Measurements from ENCODE around the gene EXOC3L2.
A peak's percentile ranks its signal among the peaks of the same experiment; 100 is the strongest.
"Not testable (repeated sequence)": the region's sequence is repeated elsewhere in the genome, so short reads cannot be mapped to it uniquely, and the experiment has no call there.

The EXOC3L2 gene

GRCh38 chr19:45254044-45254531 is 8.9 kb upstream of the EXOC3L2 start:
- DNase-seq: no peak

DNA sequence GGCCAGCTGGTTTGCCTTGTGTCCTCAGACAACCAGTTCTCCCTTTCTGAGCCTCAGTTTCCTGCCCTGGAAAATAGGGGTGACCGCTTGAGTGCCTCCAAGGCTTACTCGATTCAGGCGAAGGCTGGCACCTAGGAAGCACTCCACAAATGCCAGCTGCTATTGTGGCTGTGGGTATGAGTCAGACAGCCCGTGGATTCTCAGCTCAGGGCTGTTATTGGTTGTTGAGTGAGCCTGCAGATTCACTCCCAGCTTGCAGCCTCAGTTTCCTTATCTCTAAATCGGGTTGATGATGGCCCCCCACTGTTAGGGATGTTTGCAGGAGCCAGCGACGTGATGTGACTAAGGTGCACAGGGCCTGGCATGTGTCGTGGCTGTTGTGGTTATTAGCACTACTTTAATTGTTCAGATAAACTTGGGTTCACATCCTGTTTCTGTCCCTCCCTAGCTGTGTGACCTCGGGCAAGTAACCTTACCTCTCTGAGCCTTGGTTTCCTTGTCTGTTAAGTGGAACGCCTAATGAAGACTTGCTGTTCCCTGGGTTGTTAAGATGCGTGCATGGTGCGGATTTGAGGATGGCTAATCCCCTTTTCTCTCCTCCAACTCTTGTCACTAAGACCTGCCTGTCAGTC is 8.3 kb upstream of the EXOC3L2 start:
- no peak for DNase-seq

DNA sequence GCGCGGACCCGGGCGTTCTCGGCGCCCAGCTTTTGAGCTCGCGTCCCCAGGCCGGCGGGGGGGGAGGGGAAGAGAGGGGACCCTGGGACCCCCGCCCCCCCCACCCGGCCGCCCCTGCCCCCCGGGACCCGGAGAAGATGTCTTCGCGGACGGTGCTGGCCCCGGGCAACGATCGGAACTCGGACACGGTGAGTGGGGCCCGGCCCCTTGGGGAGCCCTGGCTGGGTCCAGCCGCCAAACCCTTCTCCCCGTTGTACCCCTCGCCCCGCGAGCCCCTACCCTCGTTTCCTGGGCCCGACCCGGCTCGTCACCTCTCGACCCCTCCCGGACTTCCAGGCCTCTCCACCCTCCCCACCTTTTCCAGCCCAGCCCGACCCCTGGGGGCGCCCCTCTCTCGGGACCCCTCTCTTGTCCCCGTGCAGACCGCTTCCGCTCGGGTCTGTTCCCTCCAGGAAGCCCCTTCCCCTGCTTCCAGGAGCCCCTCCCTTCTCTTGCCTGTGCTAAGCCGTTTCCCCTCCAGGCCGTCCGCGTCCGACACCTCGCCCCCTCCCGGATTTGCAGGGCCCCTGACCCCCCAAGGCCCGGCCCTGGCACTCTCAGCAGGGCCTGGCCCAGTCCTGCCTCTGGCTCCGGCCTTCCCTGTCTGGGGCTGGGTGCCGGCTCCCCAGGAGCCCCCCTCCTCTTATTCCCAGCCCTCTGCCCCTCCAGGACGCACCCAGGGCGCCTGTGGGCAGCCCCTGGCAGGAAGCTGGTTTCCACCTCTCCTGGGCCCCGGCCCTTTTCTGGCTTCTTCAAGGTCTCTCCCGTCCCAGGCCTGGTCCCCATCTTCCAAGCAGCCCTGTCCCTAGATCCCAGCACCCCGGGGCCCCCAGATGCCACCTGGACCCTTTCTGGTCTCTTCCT is 6.5 kb upstream of the EXOC3L2 start:
- DNase-seq: no peak

DNA sequence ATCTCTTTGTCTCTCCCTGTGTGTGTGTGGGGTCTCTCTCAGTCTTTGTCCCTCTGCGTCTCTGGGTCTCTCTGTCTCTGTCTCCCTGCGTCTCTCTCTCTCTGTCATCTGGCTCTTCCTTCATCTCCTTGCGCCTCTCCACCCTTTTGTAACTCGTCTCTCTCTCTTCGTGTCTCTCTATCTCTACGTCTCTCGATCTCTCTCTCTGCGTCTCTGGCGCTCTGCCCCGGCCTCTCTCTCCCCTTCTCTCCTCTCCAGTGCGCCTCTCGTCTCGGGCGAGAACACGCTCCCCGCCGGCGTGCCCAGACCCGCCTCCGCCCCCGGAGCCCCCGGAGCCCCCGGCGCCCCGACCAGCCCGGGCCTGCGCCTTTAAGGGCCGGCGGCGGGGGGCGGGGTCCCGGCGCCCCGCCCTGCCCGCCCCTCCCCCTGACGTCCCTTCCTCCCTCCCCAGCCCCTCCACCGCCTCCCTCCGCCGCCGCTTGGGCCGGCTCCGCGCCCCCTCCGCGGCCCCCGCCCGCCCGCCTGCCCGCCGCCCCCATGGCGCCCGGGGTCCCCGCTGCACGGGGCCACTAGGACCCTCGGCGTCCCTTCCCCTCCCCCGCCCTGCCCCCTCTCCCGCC is 5.7 kb upstream of the EXOC3L2 start, which contains the start of gene MARK4:
TSS of gene MARK4 (plus strand) at position 440 of the 620 bp plus-strand sequence. CDS start 318 bp downstream, outside the sequence.
- DNase-seq: peak; percentile 33

DNA sequence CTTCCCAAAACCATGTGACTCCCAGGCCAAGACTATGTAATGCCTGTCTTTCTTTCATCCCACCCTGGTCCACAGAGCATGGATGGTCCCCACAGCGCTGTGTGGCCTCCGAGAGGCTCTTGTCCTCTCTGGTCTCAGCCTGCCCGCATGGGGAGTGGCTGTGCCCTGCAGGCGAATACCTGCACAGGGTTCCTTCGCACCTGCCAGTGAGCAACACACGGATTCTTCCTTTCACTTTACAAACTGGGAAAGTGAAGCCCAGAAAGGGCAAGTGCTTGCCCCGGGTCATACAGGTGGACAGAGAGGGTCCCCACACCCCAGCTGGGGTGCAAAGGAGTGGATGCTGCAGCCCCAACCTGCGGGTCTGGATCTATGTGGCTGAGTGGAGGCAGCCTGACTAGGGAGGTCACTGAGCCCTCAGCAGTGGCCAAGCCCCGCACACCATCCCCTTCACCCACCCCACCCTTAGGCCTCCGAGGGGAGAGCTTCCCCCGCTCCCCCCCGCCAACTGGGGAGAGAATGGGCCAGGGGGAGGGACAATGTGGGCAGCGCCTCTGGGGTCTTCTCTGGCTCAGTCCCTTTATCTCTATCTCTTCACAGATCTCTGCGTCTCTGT is 5.1 kb upstream of the EXOC3L2 start:
- DNase-seq: no peak

- no peak for DNase-seq
Measured at GRCh38 chr19:45249261-45250033, 4.2 kb upstream of the EXOC3L2 start.

GRCh38 chr19:45247136-45247535 is 1.9 kb upstream of the EXOC3L2 start:
- no peak for DNase-seq

DNA sequence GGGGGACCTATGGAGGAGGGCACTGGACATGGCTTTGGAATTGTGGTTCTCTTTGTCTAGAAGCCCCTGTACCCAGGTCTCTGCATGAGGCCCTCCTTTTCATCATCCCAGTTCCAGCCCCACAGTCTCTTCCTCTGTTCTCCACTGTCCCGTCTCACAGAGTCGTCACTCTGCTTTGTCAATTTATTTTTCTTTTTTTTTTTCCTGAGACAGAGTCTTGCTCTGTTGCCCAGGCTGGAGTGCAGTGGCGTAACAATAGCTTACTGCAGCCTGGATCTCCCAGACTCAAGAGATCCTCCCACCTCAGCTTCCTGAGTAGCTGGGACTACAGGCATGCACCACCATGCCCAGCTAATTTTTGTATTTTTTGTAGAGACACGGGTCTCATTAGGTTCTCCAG is 619 bp upstream of the EXOC3L2 start:
- no peak for DNase-seq

GRCh38 chr19:45244133-45244794 is 943 bp downstream of the EXOC3L2 start:
- DNase-seq: no peak

GRCh38 chr19:45243144-45243732 is 2.0 kb downstream of the EXOC3L2 start:
- no peak for DNase-seq

DNA sequence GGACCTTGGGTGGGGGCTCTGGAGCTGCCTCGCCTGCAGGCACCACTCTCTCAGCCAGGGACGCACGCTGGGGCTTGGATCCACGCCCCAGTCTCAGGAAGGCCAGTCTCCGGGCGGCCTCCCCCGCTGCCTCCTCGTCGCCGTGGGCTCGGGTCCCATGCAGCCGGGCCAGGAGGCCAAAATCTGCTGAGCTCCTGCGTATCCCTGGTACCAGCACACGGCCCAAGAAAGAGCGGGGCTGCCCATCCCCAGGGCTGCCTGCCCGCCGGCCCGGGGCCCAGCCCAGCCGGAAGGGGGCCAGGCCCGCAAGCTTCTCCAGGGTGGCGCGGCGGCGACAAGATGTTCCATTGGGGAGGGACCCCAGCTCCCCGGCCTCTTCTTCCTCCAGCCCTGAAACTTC is 6.7 kb downstream of the EXOC3L2 start:
- DNase-seq: no peak

DNA sequence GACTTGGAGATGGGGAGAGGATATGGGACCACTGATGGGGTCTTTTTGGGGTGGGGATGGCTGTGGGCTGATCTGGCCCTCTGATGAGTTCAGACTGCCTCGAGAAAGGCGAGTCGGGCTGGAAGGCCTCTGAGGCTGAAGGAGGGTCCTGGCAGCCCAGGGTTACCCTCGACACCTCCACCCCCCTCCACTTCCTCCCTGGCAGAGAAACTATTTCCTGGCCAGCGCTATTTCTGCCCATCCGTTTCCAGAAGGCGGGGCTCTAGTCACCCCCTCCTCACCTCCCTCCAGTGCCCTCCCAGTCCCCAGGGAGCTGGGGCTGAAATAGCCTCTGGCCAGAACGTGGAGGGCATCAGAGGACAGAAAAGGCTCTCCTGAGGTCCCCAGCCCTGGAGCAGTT is 9.7 kb downstream of the EXOC3L2 start:
- DNase-seq: no peak

DNA sequence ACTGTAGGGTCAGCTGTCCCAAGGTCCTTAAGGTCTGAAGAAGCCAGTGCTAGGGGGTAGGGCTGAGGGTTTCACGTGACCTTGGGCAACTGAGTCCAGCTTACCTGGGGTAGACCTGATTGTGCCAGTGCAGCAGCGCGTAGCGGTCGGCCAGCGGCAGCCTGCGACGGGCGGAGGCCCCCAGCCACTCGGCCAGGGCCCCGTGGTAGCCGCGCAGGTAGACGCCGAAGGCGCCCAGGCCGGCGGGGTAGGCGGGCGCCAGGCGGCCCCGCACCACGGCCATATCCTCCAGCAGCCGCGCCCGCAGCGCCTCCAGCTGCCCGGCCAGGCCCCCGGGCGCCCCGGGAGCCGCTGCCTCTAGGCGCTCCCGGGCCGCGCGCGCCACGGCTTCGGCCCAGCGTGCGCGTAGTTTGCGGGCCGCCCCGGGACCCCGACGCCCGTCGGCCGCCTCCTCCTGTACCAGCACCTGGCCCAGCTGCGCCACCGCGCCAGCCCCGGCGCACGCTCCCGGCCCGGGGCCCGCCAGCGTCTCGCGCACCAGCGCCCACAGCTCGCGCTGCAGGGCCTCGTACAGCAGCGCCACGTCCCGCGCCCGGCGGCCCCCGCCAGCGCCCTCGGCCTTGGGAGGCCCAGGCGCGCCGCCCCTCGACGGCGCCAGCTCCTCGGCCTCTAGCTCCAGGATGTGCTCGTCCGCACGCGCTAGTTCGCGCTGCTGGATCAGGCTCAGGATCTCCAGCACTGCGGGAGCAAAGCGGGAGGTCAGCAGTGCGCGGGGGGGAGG is 10.9 kb downstream of the EXOC3L2 start:
- DNase-seq: no peak

- DNase-seq: no peak
Measured at GRCh38 chr19:45231891-45232290, 13.3 kb downstream of the EXOC3L2 start.

GRCh38 chr19:45229056-45229455 is 16.2 kb downstream of the EXOC3L2 start:
- not testable (repeated sequence) for DNase-seq

DNA sequence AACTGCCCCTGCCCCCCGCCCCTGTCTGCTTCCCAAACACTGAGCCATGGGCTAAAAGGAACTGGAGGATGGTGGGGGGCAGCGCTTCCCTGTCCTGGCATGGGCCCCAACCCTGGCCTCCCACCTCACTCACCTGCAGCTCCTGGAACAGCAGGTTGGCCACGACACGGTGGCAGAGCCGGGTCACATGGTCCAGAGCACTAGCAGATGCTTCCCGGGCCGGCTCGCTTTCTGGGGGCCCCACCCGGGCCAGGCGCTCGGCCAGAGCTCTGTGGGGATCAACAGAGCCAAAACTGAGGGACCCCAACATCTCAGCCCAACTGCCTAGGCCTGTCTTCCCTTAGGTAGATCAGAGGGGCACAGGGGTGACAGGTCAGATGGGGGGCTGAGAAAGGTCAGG is 20.6 kb downstream of the EXOC3L2 start:
- DNase-seq: no peak

- DNase-seq: no peak
Measured at GRCh38 chr19:45223879-45224278, 21.3 kb downstream of the EXOC3L2 start.

- no peak for DNase-seq
Measured at GRCh38 chr19:45222724-45223123, 22.5 kb downstream of the EXOC3L2 start.

GRCh38 chr19:45218911-45219743 is 26.1 kb downstream of the EXOC3L2 start:
- DNase-seq: no peak

GRCh38 chr19:45218426-45218825 is 26.8 kb downstream of the EXOC3L2 start:
- no peak for DNase-seq
